Brain pericyte (primary cell): ENCODE data around the gene MAN2B2.

ENCODE experiments used
- DNase-seq: peaks from one replicate; pipeline ENCODE4 v3.0.0-alpha.2; 2012; ENCODE audit warnings: low read depth, low spot score

MAN2B2 gene

DNA sequence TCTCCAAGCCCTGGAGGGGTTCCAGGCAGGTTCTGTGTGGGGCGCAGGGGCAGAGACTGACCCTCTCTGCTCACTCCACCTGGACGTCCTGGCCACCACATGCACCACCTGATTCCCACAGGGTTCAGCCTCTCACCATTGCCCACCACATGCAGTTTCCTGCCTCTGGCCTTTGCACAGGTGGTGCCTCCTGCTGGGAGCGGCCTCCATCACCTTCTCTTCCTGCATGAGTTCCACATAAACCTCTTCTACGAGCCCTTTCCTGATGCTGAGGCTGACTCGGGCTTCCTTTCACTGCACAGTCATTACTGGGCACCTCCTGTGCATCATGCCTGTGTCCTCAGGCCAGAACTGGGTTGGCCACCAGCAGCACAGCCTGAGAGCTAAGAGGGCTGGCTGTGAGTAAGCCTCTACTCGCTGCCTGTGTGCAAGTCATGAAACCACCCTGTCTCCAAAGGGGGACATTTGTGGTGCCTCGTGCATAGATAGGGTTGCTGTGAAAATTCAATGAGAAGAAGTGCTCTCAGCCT is 19.9 kb downstream of the MAN2B2 start:
- no peak for DNase-seq

DNA sequence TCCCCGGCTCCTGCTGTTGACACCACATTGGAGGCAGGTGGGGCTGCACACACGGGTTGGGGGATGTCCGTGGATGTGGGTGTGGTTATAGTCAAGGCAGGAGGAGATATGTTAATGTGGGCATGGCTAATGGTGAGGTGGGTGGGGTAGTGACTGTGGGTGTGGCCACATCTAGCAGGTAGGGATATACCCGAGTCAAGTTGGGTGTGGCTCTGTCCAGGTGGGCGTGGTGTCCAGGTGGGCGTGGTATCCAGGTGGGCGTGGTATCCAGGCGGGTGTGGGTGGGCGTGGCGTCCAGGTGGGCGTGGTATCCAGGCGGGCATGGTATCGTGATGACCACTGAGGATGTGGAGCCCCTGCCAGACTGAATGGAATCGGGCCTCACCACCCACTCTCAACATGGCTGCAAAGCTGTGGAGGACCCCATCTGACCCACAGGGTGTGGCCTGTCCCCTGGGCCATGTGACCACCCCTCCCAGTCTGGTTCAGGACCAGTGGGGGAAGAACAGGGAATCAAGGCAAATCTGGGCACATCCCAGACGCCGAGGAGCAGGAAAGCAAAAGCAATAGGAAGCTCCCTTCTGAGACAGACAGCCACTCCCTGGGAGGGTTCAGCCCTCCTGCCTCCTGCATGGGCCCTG is 21.0 kb downstream of the MAN2B2 start:
- no peak for DNase-seq

DNA sequence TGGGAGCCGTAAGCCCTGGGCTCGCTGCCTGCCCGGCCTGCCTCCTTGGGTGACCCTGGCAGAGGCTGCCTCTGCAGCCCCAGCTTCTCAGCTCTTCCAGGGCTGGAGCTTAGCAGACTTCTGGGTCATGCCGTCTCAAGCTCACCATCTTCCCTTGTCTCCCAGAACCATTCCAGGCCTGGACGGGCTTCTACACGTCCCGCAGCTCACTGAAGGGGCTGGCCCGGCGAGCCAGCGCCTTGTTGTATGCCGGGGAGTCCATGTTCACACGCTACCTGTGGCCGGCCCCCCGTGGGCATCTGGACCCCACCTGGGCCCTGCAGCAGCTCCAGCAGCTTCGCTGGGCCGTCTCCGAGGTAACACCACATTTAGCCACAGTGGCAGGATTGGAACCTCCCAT is 22.0 kb downstream of the MAN2B2 start:
- DNase-seq, result no peak

DNA sequence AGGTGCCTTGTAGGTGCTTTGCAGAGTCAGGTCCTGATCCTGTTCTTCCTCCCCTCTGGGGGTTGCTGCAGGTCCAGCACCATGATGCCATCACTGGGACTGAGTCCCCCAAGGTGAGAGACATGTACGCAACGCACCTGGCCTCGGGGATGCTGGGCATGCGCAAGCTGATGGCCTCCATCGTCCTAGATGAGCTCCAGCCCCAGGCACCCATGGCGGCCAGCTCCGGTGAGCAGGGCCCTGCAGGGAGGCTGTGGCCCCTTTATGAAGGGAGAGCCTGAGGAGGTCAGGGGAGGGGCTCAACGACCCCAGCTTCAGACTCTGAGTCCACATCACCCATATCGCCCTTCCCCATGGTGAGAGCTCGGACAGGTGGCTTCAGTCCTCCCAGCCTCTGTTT is 23.1 kb downstream of the MAN2B2 start:
- no peak for DNase-seq

DNA sequence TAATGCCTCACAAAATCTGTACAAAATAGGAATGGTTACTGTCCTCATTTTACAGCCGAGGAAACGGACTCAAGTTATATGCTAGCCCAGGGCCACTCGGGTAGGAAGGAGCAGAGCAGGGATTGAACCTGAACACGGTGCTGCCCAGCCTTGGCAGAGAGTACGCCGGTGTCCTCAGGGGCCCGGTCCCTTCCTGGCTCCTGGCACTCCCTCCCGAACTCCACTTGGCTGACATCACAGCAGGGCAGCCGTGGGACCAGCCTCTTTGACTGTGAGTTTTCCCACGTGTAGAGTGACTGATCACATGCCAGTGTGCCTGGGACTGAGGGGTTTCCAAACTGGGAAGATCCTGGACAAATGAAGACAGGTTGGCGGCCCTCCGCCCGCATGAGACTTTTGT is 23.7 kb downstream of the MAN2B2 start:
- no peak for DNase-seq

DNA sequence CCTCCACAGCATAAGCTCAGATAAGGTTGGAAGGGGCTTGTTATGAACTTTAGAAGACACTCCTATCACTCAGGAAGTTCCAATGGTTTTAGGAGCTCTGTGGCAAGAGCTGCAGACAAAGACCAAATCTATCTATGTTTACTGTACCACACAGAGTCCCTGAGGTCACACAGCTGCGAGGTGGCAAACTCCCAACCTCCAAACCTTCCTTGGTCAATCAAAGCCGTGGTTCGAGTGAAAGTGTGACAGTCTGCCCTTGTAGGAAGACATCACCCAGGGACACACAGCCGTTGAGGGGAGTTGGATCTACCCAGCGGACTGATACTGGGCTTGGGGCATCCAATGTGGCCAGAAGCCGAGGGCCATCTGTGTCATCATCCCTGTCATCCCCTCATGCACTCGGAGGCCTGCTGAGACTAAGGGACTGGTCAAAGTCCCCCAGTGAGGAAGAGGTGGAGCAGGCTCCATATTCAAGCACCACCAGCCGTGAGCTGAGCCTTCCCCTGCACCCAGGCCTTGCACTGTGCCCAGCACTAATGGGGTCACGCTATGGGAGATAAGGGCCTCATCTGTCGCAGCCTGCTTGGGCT is 26.8 kb downstream of the MAN2B2 start:
- DNase-seq, result no peak

DNA sequence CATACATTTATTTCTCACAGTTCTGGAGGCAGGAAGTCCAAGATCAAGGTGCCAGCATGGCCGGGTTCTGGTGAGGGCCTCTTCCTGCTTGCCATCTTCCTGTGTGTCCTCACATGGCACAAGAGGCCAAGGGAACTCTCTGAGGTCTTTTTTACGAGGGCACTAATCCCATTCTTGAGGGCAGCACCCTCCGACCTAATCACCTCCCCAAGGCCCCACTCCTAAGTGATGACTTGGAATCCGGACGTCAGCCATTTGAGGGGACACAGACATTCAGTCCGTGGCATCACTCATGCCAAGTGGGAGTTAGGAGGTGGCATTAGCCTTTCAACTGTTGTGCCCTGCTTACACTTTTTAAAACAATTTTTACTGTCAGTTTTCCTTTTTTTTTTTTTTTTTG is 27.3 kb downstream of the MAN2B2 start:
- DNase-seq, result no peak

DNA sequence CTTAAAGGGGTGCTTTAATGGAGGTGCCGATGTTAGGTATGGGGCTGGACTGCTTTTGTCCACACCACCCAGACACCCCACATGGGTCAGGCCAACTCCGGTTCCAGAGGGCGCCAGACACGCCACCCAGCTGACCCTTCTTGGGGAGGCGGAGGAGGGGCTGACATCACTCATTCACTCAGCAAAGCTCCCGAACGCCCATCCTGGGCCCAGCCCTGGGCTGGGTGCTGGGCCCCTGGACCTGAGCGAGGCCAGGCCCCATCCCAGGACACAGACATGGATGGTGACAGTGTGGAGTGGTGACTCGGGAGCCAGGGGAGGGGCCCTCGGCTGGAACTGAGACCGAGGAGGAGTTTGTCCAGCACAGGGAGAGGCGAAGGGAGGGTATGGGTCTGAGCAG is 28.1 kb downstream of the MAN2B2 start:
- no peak for DNase-seq

DNA sequence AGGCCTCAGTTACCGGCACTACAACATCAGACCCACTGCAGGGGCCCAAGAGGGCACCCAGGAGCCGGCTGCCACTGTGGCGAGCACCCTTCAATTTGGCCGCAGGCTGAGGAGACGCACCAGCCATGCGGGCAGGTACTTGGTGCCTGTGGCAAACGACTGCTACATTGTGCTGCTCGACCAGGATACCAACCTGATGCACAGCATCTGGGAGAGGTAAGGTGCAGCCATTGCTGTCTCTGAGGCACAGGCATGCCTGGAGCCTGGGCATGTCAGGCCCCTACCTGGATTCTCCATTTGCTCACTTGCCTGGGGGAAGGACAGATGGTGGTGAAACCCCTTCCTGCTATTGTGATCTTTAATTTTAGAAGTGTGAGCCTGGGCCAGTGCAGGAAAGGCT is 30.1 kb downstream of the MAN2B2 start:
- DNase-seq, result no peak

DNA sequence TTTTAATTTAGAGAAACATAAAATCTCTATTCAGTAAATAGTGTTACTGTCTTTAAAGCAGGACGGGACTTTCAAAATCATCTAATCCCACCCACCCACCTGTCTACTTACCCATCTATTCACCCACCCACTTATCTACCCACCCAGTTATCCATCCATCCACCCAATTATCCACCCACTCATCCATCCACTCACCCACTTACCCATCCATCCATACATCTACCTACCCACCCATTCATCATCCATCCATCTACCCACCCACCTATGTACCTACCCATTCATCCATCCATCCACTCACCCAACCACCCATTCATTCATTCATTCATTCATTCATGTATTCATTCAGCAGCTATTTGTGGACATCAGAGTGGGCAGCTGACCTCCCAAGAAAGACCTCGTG is 30.6 kb downstream of the MAN2B2 start:
- no peak for DNase-seq

DNA sequence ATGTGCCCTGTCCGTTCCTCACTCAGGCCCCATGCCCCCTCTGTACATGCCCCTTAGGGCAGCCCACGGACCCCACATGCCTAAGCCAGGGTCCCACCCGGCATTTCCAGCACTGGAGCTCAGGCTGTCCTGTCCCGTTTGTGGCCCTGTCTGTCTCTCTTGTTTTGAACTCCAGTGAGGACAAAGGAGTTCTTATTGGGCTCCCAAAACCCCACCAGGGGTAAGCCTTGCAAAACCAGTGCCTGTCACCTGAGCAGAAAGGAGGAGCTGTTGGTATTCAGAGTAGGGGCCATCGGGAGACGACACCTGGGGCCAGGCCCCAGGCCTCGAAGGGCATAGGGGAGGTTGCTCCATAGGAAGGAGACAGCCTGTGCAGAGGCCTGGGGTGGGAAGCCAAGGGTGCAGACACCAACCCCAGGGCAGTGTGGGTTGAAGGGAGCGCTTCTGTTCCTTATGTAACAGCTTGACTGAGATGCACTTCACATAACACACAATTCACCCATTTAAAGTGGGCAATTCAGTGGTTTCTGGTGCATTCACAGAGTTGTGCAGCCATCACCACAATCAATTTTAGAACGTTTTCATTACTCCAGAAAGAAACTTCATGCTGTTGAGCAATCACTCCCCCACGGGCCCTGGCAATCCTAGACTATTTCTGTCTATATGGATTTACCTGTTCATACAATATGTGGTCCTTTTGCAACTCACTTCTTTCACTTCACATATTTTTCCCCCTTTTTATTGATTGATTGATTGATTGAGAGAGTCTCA is 31.7 kb downstream of the MAN2B2 start:
- DNase-seq, result no peak

DNA sequence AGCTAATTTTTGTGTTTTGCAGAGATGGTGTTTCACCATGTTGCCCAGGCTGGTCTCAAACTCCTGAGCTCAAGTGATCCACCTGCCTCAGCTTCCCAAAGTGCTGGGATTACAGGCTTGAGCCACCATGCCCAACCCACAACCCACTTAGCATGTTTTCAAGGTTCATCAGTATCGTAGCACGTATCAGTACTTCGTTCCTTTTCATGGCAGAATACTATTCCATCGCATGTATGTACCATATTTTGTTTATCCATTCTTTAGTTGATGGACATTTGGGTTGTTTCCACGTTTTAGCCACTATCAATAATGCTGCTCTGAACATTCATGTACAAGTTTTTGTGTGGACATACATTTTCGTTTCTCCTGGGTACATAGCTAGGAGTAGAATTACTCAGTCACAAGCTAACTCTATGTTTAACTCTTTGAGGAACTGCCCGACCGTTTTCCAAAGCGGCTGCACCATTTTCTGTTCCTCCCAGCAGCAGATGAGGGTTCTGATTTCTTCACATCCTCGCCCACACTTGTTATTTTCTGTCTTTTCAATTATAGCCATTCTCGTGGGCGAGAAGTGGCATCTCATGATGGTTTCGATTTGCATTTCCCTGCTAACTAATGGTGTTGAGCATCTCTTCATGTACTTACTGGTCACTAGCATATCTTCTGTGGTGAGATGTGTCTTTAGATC is 32.5 kb downstream of the MAN2B2 start:
- no peak for DNase-seq

DNA sequence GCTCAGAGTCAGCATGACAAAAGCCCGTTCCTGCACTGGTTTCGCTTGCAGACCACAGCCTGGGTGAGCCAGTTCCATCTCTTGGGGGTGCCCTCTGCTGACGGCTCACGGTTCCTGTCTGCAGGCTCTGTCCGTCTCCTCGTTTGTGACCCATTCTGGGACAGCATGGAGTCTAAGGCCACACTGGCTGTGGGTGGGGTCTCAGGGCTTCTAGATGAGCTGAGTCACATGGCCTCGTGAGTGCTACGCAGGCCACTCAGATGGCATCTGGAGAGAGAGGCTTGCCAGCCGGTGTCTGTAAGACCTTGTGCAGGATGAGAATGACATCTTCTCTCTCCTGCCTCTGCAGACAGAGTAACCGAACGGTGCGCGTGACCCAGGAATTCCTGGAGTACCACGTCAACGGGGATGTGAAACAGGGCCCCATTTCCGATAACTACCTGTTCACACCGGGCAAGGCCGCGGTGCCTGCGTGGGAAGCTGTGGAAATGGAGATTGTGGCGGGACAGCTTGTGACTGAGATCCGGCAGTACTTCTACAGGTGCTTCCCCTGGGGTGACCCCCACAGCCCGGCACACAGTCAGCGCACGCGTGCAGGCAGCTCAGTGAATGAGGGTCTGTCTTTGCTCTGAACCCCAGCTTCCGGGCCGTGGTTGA is 33.9 kb downstream of the MAN2B2 start:
- DNase-seq, result no peak

DNA sequence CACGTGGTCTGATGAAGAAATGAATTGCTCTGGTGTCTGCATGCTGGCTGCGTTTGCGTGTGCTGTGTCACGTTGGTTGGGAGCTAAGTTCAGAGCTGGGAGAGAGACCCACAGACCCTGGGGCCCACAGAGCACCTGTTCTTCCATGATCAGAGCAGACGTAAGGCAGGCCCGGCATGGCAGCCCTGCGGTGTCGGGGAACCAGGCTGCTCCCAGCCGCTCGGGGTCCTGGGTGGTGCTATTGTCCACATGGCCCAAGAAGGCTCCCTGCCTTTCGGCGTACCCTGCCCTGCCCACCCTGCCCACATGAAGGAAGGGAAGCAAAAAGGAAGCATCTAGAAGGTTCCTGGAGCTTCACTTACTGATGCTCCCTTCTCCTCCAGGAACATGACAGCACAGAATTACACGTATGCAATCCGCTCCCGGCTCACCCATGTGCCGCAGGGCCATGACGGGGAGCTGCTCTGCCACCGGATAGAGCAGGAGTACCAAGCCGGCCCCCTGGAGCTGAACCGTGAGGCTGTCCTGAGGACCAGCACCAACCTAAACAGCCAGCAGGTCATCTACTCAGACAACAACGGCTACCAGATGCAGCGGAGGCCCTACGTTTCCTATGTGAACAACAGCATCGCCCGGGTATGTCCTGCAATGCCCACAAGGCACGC is 34.6 kb downstream of the MAN2B2 start:
- DNase-seq, result no peak

DNA sequence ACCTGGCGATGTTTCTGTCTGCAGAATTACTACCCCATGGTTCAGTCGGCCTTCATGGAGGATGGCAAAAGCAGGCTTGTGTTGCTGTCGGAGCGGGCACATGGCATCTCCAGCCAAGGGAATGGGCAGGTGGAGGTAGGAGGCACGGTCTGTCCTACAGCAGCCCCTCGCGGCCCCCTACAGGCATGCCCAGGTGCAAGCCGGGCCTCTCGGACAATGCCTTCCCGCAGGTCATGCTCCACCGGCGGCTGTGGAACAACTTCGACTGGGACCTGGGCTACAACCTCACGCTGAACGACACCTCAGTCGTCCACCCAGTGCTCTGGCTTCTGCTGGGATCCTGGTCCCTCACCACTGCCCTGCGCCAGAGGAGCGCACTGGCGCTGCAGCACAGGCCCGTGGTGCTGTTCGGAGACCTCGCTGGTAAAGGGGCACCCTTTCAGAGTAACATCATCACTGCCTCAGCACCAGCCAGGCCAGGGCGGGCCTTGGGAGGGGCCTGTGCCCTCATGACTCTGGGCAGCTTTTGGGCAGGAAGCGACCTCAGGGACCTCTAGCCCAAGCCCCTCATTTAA is 36.0 kb downstream of the MAN2B2 start:
- no peak for DNase-seq

DNA sequence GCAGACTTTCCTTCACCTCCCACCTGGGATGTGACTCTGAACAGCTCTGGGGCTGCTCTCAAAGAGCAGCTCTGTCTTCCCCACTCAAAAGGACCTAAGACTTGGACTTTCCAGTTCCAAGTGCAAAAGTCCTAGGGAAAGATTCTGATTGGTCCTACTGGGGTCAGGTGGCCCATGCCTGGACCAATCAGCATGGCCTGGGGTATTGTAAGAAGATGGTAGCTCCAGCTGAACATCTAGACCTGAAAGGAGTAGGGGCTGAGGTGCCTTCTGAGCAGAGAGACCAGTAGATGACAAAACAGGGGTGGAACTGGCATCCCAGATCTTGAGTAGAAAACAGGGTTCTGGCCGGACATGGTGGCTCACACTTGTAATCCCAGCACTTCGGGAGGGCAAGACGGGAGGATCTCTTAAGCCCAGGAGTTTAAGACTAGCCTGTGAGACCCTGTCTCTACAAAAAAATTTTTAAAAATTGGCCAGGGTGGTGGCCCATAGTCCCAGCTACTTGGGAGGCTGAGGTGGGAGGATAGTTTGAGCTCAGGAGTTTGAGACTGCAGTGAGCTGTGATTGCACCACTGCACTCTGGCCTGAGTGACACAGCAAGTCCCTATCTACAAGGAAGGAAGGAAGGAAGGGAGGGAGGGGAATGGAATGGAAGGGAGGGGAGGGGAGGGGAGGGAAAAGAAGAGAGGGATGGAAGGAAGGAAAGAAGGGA is 38.1 kb downstream of the MAN2B2 start:
- no peak for DNase-seq

DNA sequence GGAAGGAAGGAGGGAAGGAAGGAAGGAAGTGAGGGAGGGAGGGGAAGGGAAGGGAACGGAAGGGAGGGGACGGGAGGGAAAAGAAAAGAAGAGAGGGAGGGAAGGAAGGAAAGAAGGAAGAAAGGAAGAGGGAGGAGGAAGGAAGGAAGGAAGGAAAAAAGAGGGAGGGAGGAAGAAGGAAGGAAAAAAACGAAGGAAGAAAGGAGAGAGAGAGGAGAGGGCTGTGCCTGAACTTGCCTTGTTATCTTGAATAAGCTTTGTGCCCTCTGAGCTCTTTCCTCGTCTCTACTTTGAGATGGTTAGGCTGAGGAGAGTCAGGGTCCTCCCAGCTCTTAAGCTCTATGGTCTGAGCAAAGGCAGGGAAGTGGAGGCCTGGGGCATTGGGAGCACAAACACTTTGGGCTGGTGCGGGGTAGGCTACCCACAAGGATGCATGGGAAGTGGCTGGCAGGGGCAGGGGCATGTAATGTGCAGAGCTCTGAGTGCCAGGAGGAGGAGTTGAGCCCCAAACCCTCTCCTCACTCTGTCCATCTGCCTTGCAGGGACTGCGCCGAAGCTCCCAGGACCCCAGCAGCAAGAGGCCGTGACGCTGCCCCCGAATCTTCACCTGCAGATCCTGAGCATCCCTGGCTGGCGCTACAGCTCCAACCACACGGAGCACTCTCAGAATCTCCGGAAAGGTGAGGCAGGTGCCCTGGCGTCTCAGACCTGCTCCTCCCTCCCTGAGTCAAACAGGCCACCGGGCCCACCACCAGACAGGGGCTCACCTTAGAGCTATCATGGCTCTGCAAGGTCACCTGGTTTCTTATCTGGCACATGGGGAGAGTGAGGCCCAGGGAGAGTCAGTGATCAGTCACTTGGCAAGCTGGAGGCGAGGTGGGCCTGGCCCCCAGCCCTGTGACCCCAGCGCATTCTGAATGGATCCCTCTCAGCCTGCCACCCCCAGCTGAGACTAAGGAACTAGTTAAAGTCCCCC is 39.0 kb downstream of the MAN2B2 start:
- no peak for DNase-seq

DNA sequence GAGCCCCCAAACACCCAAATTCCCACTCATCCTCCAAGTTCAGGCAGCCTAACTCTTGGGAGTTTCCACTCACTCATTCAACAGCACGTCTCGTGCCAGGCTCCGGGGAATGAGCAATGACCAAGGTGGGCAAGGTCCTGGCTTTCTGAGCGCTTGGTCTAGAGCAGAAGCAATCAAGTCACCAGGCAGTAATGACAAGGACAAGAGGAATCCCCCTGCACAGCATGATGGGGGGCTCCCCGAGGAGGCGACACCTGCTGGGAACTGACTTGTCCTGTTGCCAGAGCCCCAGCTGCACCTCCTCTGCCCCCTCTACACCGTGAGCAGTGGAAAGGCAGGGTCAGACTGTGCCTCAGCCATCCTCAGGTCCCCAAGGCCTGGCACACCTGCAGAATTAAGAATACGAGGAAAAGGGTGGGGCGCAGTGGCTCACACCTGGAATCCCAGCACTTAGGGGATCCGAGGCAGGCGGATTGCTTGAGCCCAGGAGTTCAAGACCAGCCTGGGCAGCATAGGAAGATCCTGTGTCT is 39.8 kb downstream of the MAN2B2 start:
- no peak for DNase-seq
